ENCODE results near the gene LRRC49.
"Not testable (repeated sequence)": the region's sequence is repeated elsewhere in the genome, so short reads cannot be mapped to it uniquely, and the experiment has no call there.

LRRC49 gene

DNA sequence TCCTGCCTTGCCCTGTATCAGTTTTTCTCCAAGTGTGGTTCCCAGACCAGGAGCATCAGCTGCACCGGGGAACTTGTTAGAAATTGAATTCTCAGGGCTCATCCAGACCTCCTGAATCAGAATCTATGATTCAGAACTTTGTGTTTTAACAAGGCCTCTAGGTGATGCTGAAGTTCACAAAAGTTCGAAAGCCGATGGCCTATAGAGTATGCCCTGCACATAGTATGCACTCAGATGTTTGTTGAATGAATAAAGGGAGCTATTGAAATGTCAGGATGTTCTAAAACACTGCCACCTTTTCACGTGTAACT lies 38.0 kb upstream of the LRRC49 start:
- TF ChIP-seq, protein P1, sequence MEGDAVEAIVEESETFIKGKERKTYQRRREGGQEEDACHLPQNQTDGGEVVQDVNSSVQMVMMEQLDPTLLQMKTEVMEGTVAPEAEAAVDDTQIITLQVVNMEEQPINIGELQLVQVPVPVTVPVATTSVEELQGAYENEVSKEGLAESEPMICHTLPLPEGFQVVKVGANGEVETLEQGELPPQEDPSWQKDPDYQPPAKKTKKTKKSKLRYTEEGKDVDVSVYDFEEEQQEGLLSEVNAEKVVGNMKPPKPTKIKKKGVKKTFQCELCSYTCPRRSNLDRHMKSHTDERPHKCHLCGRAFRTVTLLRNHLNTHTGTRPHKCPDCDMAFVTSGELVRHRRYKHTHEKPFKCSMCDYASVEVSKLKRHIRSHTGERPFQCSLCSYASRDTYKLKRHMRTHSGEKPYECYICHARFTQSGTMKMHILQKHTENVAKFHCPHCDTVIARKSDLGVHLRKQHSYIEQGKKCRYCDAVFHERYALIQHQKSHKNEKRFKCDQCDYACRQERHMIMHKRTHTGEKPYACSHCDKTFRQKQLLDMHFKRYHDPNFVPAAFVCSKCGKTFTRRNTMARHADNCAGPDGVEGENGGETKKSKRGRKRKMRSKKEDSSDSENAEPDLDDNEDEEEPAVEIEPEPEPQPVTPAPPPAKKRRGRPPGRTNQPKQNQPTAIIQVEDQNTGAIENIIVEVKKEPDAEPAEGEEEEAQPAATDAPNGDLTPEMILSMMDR (IDR thresholded peaks at IDR 0.05; ENCODE audit: borderline replicate concordance, insufficient read depth, low read depth, low read length): peak; percentile 15; the same call in 1 of the 2 replicates
- H3K4me3 ChIP-seq (ENCODE audit: low read depth, low read length): no peak overlapping the region

DNA sequence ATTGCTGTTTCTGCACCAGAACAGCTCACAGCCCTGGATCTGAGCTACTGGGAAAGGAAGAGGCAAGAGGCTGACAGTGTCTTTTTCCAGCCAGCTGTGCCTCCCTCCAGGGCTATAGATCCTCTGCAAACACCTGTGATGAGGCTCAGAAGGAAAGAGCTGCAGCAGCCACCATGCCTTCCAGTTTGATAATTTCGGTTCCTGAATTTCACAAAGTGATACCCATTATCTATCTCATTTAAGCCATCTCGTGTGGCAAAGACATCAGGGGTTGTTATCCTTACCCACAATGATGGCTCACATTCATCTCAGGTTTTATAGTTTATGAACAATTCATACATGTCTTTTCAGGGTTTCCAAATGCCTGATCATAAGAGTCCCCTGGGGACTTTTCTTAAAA lies 36.9 kb upstream of the LRRC49 start:
- no peak overlapping the region for H3K4me3 ChIP-seq (ENCODE audit: low read depth, low read length)
- TF ChIP-seq, protein P1 (IDR thresholded peaks at IDR 0.05; ENCODE audit: borderline replicate concordance, insufficient read depth, low read depth, low read length): no peak

DNA sequence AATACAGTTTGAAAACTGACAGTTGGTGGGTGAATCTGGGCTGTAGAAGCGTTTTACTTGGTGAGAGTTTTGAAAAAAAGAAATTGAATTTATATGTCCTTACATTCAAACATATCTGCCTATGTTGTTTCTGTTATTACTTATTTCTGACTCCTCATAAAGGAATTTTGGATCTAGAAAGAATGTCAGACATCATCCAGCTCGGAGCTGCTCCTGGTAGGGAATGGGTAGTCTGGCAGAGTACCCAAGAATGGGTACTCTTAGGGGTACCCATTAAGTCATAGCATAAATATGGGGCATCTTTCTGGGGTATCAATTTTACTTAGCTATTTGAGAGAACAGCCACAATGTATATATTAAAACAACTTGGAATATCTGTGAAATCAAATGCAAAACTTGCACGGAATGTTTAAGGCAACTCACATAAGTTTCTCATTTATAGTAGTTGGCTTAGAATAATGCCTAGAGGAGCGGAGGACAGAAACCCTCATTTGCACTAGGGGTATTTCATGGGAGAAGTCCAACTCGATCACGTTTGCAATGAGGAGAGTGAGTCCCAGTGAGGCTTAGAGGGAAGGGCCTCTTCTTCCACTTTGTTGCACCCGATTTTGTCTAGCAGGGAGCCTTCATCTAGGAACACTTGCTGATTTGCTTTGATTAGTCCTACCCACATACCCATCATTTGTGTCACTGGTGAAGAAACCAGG lies 36.3 kb upstream of the LRRC49 start:
- H3K4me3 ChIP-seq (ENCODE audit: low read depth, low read length): no peak overlapping the region
- TF ChIP-seq, protein P1 (IDR thresholded peaks at IDR 0.05; ENCODE audit: borderline replicate concordance, insufficient read depth, low read depth, low read length): no peak

DNA sequence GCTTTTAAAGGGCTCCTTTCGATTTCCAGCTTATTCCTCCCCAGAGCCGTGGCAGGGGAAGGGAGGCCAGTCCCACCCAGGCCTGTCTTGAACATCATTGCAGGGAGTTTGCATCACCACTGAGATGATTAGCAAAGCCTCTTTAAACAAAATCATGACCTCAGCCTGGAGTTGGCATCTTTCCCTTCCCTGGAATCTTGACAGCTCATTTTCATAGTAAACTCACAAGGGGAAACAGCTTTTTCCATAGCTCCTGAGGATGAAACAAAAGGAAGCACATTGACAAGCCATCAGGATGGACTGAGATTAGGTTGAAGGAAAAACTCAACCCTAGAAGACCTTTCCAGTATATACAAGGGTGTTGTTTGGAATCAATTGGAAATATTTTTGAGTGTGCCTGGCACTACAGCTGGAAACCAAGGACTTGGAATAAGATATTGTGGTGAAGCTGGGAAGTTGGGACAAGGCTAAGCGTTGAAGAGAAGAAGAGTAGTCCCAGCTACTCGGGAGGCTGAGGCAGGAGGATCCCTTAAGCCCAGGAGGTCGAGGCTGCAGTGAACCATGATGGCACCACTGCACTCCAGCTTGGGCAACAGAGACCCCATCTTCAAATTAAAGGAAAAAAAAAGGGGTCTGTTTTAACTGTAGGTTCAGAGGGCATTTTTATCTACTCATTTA lies 35.6 kb upstream of the LRRC49 start:
- no peak overlapping the region for H3K4me3 ChIP-seq (ENCODE audit: low read depth, low read length)
- TF ChIP-seq, protein P1 (IDR thresholded peaks at IDR 0.05; ENCODE audit: borderline replicate concordance, insufficient read depth, low read depth, low read length): no peak

DNA sequence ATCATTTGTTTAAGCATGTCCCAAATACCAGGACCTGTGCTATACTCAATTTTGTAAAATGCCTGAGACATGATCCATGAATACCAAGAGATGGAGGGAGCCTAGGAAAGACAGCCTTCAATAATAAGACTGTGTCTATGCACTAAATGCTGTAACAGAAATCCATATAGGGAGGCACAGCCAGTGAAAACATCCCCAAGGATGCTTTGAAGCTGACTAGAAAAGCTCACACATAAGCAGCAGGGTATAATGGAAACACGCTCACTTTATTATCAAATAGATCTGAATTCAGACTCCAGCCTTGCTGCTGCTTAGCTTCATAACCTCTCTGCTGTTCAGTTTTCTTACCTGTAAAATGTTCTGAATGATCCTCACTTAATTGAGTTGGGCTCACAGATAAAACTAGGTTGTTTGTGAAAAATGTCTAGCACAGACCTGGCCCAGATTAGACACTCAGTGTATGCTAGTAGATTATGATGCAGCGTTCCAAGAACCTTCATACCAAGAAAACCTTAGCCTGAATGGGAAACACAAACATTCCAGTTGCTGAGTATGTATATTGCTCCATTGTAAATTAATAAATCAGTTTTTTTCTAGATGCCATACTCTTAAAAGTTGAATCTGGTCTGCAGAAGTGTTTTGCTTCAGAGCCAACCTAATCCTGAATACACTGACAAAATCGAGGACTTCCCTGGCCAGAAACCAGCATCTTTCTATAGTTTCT lies 34.9 kb upstream of the LRRC49 start:
- TF ChIP-seq, protein P1 (IDR thresholded peaks at IDR 0.05; ENCODE audit: borderline replicate concordance, insufficient read depth, low read depth, low read length): no peak
- no peak overlapping the region for H3K4me3 ChIP-seq (ENCODE audit: low read depth, low read length)

DNA sequence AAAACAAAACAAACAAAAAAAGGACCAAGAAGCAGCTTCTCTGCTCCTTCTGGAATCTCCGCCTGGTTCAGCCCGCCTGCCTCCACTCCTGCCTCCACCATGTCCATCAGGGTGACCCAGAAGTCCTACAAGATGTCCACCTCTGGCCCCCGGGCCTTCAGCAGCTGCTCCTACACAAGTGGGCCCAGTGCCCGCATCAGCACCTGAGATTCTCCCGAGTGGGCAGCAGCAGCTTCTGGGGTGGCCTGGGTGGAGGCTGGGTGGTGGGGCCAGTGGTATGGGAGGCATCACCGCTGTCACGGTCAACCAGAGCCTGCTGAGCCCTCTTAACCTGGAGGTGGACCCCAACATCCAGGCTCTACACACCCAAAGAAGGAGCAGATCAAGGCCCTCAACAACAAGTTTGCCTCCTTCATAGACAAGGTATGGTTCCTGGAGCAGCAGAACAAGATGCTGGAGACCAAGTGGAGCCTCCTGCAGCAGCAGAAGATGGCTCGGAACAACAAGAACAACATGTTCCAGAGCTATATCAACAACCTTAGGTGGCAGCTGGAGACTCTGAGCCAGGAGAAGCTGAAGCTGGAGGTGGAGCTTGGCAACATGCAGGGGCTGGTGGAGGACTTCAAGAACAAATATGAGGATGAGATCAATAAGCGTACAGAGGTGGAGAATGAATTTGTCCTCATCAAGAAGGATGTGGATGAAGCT lies 33.9 kb upstream of the LRRC49 start:
- H3K4me3 ChIP-seq (ENCODE audit: low read depth, low read length): not testable (repeated sequence)

DNA sequence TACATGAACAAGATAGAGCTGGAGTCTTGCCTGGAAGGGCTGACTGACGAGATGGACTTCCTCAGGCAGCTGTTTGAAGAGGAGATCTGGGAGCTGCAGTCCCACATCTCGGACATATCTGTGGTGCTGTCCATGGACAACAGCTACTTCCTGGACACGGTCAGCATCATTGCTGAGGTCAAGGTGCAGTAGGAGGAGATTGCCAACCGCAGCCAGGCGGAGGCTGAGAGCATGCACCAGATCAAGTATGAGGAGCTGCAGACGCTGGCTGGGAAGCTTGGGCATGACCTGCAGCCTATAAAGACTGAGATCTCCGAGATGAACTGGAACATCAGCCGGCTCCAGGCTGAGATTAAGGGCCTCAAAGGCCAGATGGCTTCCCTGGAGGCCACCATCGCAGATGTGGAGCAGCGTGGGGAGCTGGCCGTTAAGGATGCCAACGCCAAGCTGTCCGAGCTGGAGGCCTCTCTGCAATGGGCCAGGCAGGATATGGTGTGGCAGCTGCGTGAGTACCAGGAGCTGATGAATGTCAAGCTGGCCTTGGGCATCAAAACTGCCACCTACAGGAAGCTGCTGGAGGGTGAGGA lies 33.2 kb upstream of the LRRC49 start:
- no peak overlapping the region for H3K4me3 ChIP-seq (ENCODE audit: low read depth, low read length)
- TF ChIP-seq, protein P1 (IDR thresholded peaks at IDR 0.05; ENCODE audit: borderline replicate concordance, insufficient read depth, low read depth, low read length): no peak

Measured in GM12875 (cell line).